ENCODE results near the gene KCTD21. TPM values are rescaled to one million over a fixed set of nuclear protein-coding genes. Genes with fewer than 3 reads are reported as not detected.
A peak's percentile ranks its signal among the peaks of the same experiment; 100 is the strongest.

KCTD21 gene
- total RNA-seq, 4 donors from 2014 or later = 6.0 to 18.9 (median 15.8) TPM

DNA sequence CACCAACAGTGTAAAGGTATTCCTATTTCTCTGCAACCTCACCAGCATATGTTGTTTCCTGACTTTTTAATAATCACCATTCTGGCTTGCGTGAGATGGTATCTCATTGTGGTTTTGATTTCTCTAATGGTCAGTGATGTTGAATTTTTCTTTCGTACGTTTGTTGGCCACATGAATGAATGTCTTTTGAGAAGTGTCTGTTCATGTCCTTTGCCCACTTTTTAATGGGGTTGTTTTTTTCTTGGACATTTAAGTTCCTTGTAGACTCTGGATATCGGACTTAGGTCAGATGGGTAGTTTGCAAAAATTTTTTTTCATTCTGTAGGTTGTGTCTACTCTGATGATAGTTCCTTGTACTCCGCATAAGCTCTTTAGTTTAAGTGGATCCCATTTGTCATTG is 23.1 kb upstream of the KCTD21 start:
- H3K4me1 ChIP-seq = peaks cover 11 to 16% of the 10 kb centered on the region in 2 donors
- in situ Hi-C loops (cut with MboI; ENCODE audit: low sequenced_read_pairs in 4 of 4) = loop anchor here in 1 of 4 donors (25.0 kb wide), 2 partner anchors 99 to 351 kb away; partner anchors contain the start of gene NARS2
- intact Hi-C loops (cut with DNase I; ENCODE audit: low total_unique reads) = no loop called here

GRCh38 chr11:78210000-78210608 is 21.7 kb upstream of the KCTD21 start:
- Histone ChIP-seq H3K36me3 (peaks cover 0 to 24% of the 10 kb centered on the region in 2 donors), H3K27me3 (no peaks in the 10 kb centered on the region), H3K9me3 (no peaks in the 10 kb centered on the region), H3K27ac (no peak overlapping the region), H3K4me3 (no peak overlapping the region), H3K4me1 (peaks cover 11 to 16% of the 10 kb centered on the region in 2 donors)
- in situ Hi-C loops (cut with MboI; ENCODE audit: low sequenced_read_pairs in 4 of 4) (loop anchor here in 1 of 4 donors (25.0 kb wide), 2 partner anchors 98 to 352 kb away; partner anchors contain the start of gene NARS2), intact Hi-C loops (cut with DNase I; ENCODE audit: low total_unique reads) (no loop called here)
- TF ChIP-seq, protein P1, sequence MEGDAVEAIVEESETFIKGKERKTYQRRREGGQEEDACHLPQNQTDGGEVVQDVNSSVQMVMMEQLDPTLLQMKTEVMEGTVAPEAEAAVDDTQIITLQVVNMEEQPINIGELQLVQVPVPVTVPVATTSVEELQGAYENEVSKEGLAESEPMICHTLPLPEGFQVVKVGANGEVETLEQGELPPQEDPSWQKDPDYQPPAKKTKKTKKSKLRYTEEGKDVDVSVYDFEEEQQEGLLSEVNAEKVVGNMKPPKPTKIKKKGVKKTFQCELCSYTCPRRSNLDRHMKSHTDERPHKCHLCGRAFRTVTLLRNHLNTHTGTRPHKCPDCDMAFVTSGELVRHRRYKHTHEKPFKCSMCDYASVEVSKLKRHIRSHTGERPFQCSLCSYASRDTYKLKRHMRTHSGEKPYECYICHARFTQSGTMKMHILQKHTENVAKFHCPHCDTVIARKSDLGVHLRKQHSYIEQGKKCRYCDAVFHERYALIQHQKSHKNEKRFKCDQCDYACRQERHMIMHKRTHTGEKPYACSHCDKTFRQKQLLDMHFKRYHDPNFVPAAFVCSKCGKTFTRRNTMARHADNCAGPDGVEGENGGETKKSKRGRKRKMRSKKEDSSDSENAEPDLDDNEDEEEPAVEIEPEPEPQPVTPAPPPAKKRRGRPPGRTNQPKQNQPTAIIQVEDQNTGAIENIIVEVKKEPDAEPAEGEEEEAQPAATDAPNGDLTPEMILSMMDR (IDR thresholded peaks at IDR 0.05 in 4 of 5, conservative IDR thresholded peaks at IDR 0.05 in 1 of 5) = no peak
- no peak for TF ChIP-seq POLR2A (IDR thresholded peaks at IDR 0.05)
- ATAC-seq (no peak), DNase-seq (no peak)

More for the DNA sequence above, 23.1 kb upstream of the KCTD21 start:
- DNase-seq = no peak
- Histone ChIP-seq H3K27ac (no peak overlapping the region), H3K4me3 (no peak overlapping the region), H3K36me3 (peaks cover 0 to 35% of the 10 kb centered on the region in 2 donors), H3K27me3 (no peaks in the 10 kb centered on the region), H3K9me3 (no peaks in the 10 kb centered on the region)
- ATAC-seq = no peak
- TF ChIP-seq, protein P1 (IDR thresholded peaks at IDR 0.05 in 4 of 5, conservative IDR thresholded peaks at IDR 0.05 in 1 of 5) = no peak
- no peak for TF ChIP-seq POLR2A (IDR thresholded peaks at IDR 0.05)

DNA sequence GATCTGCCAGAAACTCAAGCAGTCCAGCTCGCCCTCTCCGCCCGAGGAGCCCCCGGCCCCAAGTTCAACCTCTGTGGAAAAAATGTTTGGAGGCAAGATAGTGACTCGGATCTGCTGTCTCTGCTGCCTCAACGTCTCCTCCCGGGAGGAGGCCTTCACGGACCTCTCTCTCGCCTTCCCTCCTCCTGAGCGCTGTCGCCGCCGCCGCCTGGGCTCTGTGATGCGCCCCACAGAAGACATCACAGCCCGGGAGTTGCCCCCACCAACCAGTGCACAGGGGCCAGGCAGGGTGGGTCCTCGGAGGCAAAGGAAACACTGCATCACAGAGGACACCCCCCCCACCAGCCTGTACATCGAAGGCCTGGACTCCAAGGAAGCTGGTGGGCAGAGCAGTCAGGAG is 21.1 kb upstream of the KCTD21 start:
- H3K9me3 ChIP-seq = no peaks in the 10 kb centered on the region
- DNase-seq (no peak), ATAC-seq (no peak)
- no peak overlapping the region for H3K4me3 ChIP-seq
- intact Hi-C loops (cut with DNase I; ENCODE audit: low total_unique reads) (no loop called here), in situ Hi-C loops (cut with MboI; ENCODE audit: low sequenced_read_pairs in 4 of 4) (loop anchor here in 1 of 4 donors (25.0 kb wide), 2 partner anchors 97 to 353 kb away; partner anchors contain the start of gene NARS2)
- H3K27ac ChIP-seq = no peak overlapping the region
- H3K27me3 ChIP-seq = no peaks in the 10 kb centered on the region
- H3K36me3 ChIP-seq = peaks cover 0 to 21% of the 10 kb centered on the region in 2 donors
- no peak for TF ChIP-seq POLR2A (IDR thresholded peaks at IDR 0.05)
- TF ChIP-seq, protein P1 (IDR thresholded peaks at IDR 0.05 in 4 of 5, conservative IDR thresholded peaks at IDR 0.05 in 1 of 5) = no peak
- H3K4me1 ChIP-seq = peaks cover 11 to 16% of the 10 kb centered on the region in 2 donors

DNA sequence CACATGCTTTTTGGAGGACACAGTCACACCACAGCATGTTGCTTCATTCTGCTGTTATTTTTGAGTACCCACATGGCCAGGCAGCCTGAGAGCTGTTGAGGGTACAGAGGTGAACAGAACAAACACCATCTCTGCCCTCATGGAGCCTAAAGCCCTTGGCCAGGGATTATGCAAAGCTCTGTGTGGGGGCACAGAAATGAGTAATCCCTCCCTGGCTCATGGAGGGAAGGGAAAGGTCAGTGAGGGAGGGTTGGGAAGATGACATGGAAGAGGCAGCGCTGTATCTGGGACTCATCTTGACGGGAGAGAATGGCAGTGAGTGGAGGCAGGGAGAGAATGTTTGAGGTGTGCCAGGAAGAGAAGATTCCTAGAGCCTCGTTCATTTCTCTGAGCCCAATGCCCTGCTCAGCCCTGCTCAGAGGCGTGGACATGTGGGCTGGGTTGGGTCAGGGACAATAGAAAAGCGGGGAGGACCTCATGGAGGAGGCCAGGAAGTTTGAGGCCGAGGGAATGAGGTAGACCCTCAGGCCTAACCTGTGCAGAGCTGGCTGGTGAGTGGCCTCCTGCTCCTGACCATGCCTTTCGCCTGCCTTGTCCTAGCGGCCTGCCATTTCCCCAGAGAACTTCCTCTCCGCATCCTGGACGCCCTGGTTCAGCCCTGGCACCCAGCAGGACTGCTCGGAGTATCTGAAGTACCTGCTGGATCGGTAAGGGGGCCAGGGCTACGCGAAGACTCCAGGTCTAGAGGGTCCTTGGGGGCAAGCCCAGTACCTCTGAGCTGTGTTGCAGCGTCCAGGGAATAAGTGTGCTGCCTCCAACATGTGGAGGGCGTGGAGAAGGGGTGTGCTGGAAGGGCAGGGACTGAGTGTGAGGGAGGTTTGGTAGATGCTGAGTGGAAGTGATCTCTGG is 20.1 kb upstream of the KCTD21 start:
- in situ Hi-C loops (cut with MboI; ENCODE audit: low sequenced_read_pairs in 4 of 4) (loop anchor here in 1 of 4 donors (25.0 kb wide), 2 partner anchors 96 to 354 kb away; partner anchors contain the start of gene NARS2), intact Hi-C loops (cut with DNase I; ENCODE audit: low total_unique reads) (no loop called here)
- peak; percentile 52 to 69 for DNase-seq
- TF ChIP-seq POLR2A (IDR thresholded peaks at IDR 0.05) = peak in 1 of 2 donors; percentile 54
- TF ChIP-seq, protein P1 (IDR thresholded peaks at IDR 0.05 in 4 of 5, conservative IDR thresholded peaks at IDR 0.05 in 1 of 5) = no peak
- Histone ChIP-seq H3K27ac (peak overlapping the region; percentile 74 to 88 (median 84)), H3K9me3 (no peaks in the 10 kb centered on the region), H3K36me3 (peaks cover 0 to 21% of the 10 kb centered on the region in 2 donors), H3K27me3 (no peaks in the 10 kb centered on the region), H3K4me1 (peaks cover 11 to 16% of the 10 kb centered on the region in 2 donors), H3K4me3 (no peak overlapping the region)
- peak; percentile 97 to 98 for ATAC-seq
